Measurements from ENCODE around the gene MSLN. TPM values are rescaled to one million over a fixed set of nuclear protein-coding genes. Genes with fewer than 3 reads are reported as not detected.
"Not testable (repeated sequence)": the region's sequence is repeated elsewhere in the genome, so short reads cannot be mapped to it uniquely, and the experiment has no call there.

The MSLN gene
- total RNA-seq, 4 donors from 2014 or later, result 0.39 TPM; not detected in 3

DNA sequence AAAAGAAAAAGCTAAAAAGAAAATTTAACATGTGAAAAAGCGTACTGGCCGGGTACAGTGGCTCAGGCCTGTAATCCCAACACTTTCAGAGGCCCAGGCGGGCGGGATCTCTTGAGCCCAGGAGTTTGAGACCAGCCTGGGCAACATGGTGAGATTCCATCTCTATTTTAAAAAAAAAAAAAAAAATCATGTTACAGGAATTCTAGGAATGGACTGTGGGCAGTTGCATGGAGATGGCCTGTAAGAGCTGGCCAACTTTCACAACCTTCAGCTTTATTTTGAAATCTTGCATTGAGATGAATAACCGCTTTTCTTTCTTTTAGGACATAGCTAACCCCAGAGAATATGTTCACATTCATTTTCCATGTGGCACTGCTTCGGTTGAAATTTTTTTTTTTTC lies 11.5 kb upstream of the MSLN start:
- intact Hi-C loops (cut with DNase I), result no loop called here
- H3K9me3 ChIP-seq, result no peaks in the 10 kb centered on the region
- H3K4me1 ChIP-seq, result no peaks in the 10 kb centered on the region
- 92% methylated on average over 6 of the region's 6 CpGs for WGBS
- no peak overlapping the region for H3K4me3 ChIP-seq
- TF ChIP-seq, protein P1, sequence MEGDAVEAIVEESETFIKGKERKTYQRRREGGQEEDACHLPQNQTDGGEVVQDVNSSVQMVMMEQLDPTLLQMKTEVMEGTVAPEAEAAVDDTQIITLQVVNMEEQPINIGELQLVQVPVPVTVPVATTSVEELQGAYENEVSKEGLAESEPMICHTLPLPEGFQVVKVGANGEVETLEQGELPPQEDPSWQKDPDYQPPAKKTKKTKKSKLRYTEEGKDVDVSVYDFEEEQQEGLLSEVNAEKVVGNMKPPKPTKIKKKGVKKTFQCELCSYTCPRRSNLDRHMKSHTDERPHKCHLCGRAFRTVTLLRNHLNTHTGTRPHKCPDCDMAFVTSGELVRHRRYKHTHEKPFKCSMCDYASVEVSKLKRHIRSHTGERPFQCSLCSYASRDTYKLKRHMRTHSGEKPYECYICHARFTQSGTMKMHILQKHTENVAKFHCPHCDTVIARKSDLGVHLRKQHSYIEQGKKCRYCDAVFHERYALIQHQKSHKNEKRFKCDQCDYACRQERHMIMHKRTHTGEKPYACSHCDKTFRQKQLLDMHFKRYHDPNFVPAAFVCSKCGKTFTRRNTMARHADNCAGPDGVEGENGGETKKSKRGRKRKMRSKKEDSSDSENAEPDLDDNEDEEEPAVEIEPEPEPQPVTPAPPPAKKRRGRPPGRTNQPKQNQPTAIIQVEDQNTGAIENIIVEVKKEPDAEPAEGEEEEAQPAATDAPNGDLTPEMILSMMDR (IDR thresholded peaks at IDR 0.05), result no peak
- TF ChIP-seq POLR2A (IDR thresholded peaks at IDR 0.05; ENCODE audit: low read depth), result no peak
- TF ChIP-seq EP300 (IDR thresholded peaks at IDR 0.05), result no peak
- TF ChIP-seq POLR2AphosphoS5 (IDR thresholded peaks at IDR 0.05), result no peak
- H3K36me3 ChIP-seq, result no peaks in the 10 kb centered on the region
- H3K27me3 ChIP-seq, result peaks cover 0 to 33% (median 0%) of the 10 kb centered on the region in 4 donors
- DNase-seq (ENCODE audit: extremely low spot score), result no peak
- no peak overlapping the region for H3K27ac ChIP-seq (replicated peaks in 1 of 4)

DNA sequence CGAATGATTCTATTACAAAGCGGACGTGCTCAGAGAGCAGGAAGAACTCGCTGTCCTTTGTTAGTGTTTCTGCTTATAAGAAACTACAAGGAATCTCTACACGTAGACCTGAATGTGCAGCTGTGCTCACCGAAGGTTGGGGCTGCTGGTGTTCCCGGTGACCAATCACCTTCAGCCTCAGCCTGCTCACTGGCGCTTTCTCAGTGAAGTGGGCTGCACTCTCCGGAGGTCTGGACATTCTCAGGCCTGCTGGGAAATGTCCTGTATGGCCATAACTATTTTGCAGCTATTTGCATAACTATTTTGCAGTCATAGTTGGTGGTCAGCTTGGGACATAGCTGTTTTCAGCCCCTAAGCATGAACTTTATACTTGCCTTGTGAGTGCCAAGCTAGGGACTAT lies 10.0 kb upstream of the MSLN start:
- intact Hi-C loops (cut with DNase I), result no loop called here
- peaks cover 0 to 21% (median 0%) of the 10 kb centered on the region in 4 donors for H3K27me3 ChIP-seq
- H3K4me3 ChIP-seq, result no peak overlapping the region
- no peak for TF ChIP-seq EP300 (IDR thresholded peaks at IDR 0.05)
- no peak for TF ChIP-seq POLR2A (IDR thresholded peaks at IDR 0.05; ENCODE audit: low read depth)
- no peak for TF ChIP-seq POLR2AphosphoS5 (IDR thresholded peaks at IDR 0.05)
- TF ChIP-seq, protein P1 (IDR thresholded peaks at IDR 0.05), result no peak
- H3K9me3 ChIP-seq, result no peaks in the 10 kb centered on the region
- no peak overlapping the region for H3K27ac ChIP-seq (replicated peaks in 1 of 4)
- no peaks in the 10 kb centered on the region for H3K36me3 ChIP-seq
- 50% methylated on average over 8 of the region's 9 CpGs for WGBS
- no peak for DNase-seq (ENCODE audit: extremely low spot score)
- H3K4me1 ChIP-seq, result no peaks in the 10 kb centered on the region

DNA sequence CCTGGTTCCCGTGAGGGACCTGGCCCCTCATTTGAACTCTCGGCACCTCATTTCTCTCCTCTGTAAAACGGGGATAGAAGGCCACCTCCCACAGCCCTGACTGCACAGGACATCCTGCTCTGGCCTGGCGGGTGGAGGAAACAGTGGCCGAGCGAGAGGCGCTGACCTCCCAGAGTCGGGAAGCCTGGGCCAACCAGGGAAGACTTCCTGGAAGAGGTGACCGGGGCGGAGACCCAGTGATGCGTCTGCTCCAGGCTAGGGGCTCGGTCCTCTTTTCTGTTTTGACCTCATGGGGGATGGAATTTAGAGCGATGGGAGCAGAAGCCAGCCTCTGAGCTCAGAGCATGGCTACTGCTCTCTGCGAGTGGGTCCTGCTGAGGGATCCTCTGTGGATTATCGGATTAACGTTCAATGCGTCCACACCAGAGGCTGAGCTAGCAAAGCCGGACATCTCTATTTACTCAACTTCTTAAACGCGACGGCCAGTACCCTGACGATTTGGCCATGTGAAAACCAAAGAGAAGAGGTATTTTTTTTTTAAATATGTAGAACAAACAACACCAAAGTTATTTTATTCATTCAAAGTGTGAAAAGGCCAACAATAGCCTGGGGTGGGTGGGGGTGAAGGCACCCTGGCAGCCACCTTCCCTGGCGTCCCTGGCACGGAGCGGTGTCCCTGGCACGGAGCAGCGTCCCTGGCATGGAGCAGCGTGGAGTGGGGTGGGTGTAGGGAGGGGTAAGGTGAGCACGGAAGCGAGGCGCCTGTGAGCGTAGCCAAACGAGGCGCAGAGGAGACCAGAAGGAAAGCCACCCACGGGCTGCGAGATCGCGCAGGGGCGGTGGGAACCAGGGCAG lies 9.2 kb upstream of the MSLN start:
- Histone ChIP-seq H3K4me3 (no peak overlapping the region), H3K27ac (replicated peaks in 1 of 4) (no peak overlapping the region), H3K4me1 (no peaks in the 10 kb centered on the region), H3K36me3 (no peaks in the 10 kb centered on the region), H3K9me3 (no peaks in the 10 kb centered on the region), H3K27me3 (peaks cover 0 to 21% (median 0%) of the 10 kb centered on the region in 4 donors)
- 77% methylated on average over 29 of the region's 39 CpGs for whole genome bisulfite sequencing
- intact Hi-C loops (cut with DNase I), result no loop called here
- no peak for DNase-seq (ENCODE audit: extremely low spot score)
- TF ChIP-seq EP300 (IDR thresholded peaks at IDR 0.05) (no peak), POLR2A (IDR thresholded peaks at IDR 0.05; ENCODE audit: low read depth) (no peak), POLR2AphosphoS5 (IDR thresholded peaks at IDR 0.05) (no peak)
- TF ChIP-seq, protein P1 (IDR thresholded peaks at IDR 0.05), result no peak

DNA sequence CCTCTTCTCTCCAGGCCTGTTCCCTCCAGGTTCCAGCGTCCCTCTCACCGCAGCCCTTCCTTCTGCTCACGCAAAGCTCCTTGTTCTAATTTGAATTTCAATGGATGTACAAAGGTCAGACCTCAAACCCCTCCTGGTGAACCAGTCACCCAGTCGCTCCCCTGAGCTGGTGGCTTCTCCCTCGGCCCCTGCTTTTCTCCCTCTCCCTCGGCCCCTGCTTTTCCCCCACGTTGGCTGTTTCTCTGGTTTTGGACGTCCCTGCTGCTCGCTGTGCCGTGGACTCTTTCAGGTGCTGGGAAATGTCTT lies 8.6 kb upstream of the MSLN start:
- peaks cover 0 to 21% (median 0%) of the 10 kb centered on the region in 4 donors for H3K27me3 ChIP-seq
- intact Hi-C loops (cut with DNase I), result no loop called here
- H3K36me3 ChIP-seq, result no peaks in the 10 kb centered on the region
- H3K9me3 ChIP-seq, result no peaks in the 10 kb centered on the region
- H3K4me1 ChIP-seq, result no peaks in the 10 kb centered on the region
- TF ChIP-seq POLR2A (IDR thresholded peaks at IDR 0.05; ENCODE audit: low read depth) (no peak), POLR2AphosphoS5 (IDR thresholded peaks at IDR 0.05) (no peak), EP300 (IDR thresholded peaks at IDR 0.05) (no peak)
- TF ChIP-seq, protein P1 (IDR thresholded peaks at IDR 0.05), result no peak
- no peak overlapping the region for H3K4me3 ChIP-seq
- no peak for DNase-seq (ENCODE audit: extremely low spot score)
- WGBS, result 49% methylated on average over 10 of the region's 10 CpGs
- no peak overlapping the region for H3K27ac ChIP-seq (replicated peaks in 1 of 4)

DNA sequence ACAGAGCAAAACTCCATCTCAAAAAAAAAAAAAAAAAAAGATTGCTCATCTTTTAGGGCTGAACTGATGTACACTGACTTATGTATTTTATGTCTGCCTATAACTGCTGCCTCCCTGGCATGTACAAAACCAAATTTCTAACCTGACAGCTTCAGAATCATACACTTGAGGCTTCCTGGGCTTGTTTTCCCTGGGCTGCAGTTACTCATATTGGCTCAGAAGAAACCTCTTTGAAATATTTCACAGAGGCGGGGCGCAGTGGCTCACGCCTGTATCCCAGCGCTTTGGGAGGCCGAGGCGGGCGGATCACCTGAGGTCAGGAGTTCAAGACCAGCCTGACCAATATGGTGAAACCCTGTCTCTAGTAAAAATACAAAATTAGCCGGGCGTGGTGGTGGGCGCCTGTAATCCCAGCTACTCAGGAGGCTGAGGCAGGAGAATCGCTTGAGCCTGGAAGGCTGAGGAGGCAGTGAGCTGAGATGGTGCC lies 6.4 kb upstream of the MSLN start:
- DNase-seq (ENCODE audit: extremely low spot score), result not testable (repeated sequence)

More for the DNA sequence above, 6.4 kb upstream of the MSLN start:
- H3K36me3 ChIP-seq; H3K4me3 ChIP-seq; intact Hi-C loops (cut with DNase I); H3K27ac ChIP-seq (replicated peaks in 1 of 4); H3K9me3 ChIP-seq; H3K4me1 ChIP-seq: not testable (repeated sequence)
- H3K27me3 ChIP-seq, result peaks cover 0 to 21% (median 0%) of the 10 kb centered on the region in 4 donors
- 84% methylated on average over 11 of the region's 11 CpGs for WGBS

Measured in esophagus muscularis mucosa (tissue), 4 donors.